H1 (cell line): ENCODE results near the gene CAMSAP3. TPM values are rescaled to one million over a fixed set of nuclear protein-coding genes. Genes with fewer than 3 reads are reported as not detected.

Experiments
- CTCF ChIA-PET: fragments of 300-600 bp; sonication (Branson Sonifier 250); formaldehyde crosslinking; loops from one replicate; lab custom pipeline; 2021; ENCODE audit not compliant: partially characterized antibody; lab: Charles Lee
- POLR2A ChIA-PET: fragments of 300-600 bp; sonication (Branson Sonifier 250); formaldehyde crosslinking; loops from one replicate; lab custom pipeline; 2021; ENCODE audit warnings: inconsistent platforms; ENCODE audit not compliant: partially characterized antibody; lab: Charles Lee
- DNase-seq, 2 experiments: peaks; one replicate each; pipeline versions ENCODE4 v3.0.0 to v3.0.0-alpha.2; 2010 to 2022; ENCODE audit warnings: low spot score in 2 of 2, low read depth in 1 of 2, mixed read lengths in 1 of 2
- FAIRE-seq: peaks from 2 replicates; lab custom pipeline; 2011; peaks lifted over from hg19 to GRCh38; lab: Jason Lieb, UNC
- H2AFZ ChIP-seq: 2 replicates; pipeline ENCODE4 v1.8.1; 2012; ENCODE audit warnings: low read length, inconsistent platforms
- H2AK5ac ChIP-seq: 2 replicates; pipeline ENCODE4 v1.6.1; 2013; ENCODE audit warnings: low read depth, low read length
- H2BK120ac ChIP-seq: replicated peaks from 2 replicates; pipeline ENCODE3; 2013; ENCODE audit warnings: low read depth, low read length, inconsistent platforms
- H2BK12ac ChIP-seq: 2 replicates; pipeline ENCODE4 v1.6.1; 2013; ENCODE audit warnings: low read depth, low read length
- H2BK15ac ChIP-seq: 2 replicates; pipeline ENCODE4 v1.6.1; 2013; ENCODE audit warnings: low read length
- H2BK20ac ChIP-seq: 2 replicates; pipeline ENCODE4 v1.6.1; 2013; ENCODE audit warnings: low read length
- H2BK5ac ChIP-seq: 2 replicates; pipeline ENCODE4 v1.6.1; 2013; ENCODE audit warnings: low read depth, low read length
- H3K14ac ChIP-seq: 2 replicates; pipeline ENCODE4 v1.6.1; 2013; ENCODE audit warnings: inconsistent platforms; ENCODE audit not compliant: insufficient read length
- H3K18ac ChIP-seq: 2 replicates; pipeline ENCODE4 v1.6.1; 2013; ENCODE audit warnings: low read length; ENCODE audit errors: extremely low read depth
- H3K23ac ChIP-seq: 2 replicates; pipeline ENCODE4 v1.6.1; 2013; ENCODE audit warnings: inconsistent platforms; ENCODE audit not compliant: insufficient read length
- H3K23me2 ChIP-seq: 2 replicates; pipeline ENCODE4 v1.6.1; 2013; ENCODE audit warnings: low read depth, low read length
- H3K27ac ChIP-seq: 2 replicates; pipeline ENCODE4 v1.6.1; 2011; ENCODE audit warnings: low read depth, low read length, inconsistent platforms
- H3K27me3 ChIP-seq, 4 experiments: replicated peaks in 1 of 4; 1 replicate in 1 of 4; 2 replicates in 3 of 4; pipeline versions ENCODE4 v1.6.1 to v1.8.1; 2011 to 2013; ENCODE audit warnings: low read length in 3 of 4, mild to moderate bottlenecking in 3 of 4, inconsistent platforms in 2 of 4, mixed read lengths in 2 of 4, moderate library complexity in 1 of 4; ENCODE audit not compliant: control insufficient read depth in 3 of 4, insufficient read depth in 3 of 4; ENCODE audit errors: extremely low read depth in 1 of 4
- H3K36me3 ChIP-seq, 4 experiments: 2 replicates each; pipeline versions ENCODE4 v1.6.1 to v1.8.1; 2011 to 2013; ENCODE audit warnings: mild to moderate bottlenecking in 4 of 4, low read length in 3 of 4, moderate library complexity in 2 of 4, control low read depth in 1 of 4, inconsistent platforms in 1 of 4; ENCODE audit not compliant: insufficient read depth in 4 of 4, control insufficient read depth in 2 of 4
- H3K4ac ChIP-seq: replicated peaks from 2 replicates; pipeline ENCODE3; 2013; ENCODE audit warnings: low read length, low read depth, mixed read lengths, inconsistent platforms; ENCODE audit not compliant: insufficient read length
- H3K4me1 ChIP-seq, 4 experiments: replicated peaks in 1 of 4; 1 replicate in 1 of 4; 2 replicates in 3 of 4; pipeline versions ENCODE4 v1.6.1 to v1.8.1; 2011 to 2013; ENCODE audit warnings: low read length in 3 of 4, inconsistent platforms in 2 of 4, mixed read lengths in 1 of 4; ENCODE audit not compliant: insufficient read depth in 4 of 4, control insufficient read depth in 3 of 4
- H3K4me2 ChIP-seq, 2 experiments: 2 replicates each; pipeline versions ENCODE4 v1.6.1 to v1.8.1; 2011 to 2013; ENCODE audit warnings: low read depth in 2 of 2, low read length in 2 of 2, control low read depth in 1 of 2, inconsistent platforms in 1 of 2, mild to moderate bottlenecking in 1 of 2; ENCODE audit not compliant: insufficient read depth in 1 of 2
- H3K4me3 ChIP-seq, 4 experiments: fragments of 200-600, 300-600 bp in 1 of 4; sonication (generic), shearing (Covaris generic), sonication (Bioruptor Twin) in 1 of 4; 2 replicates each; pipeline versions ENCODE4 v1.5.1 to v1.8.1; 2011 to 2016; ENCODE audit warnings: low read length in 4 of 4, low read depth in 3 of 4, control low read depth in 2 of 4, inconsistent platforms in 2 of 4, mild to moderate bottlenecking in 2 of 4, mixed read lengths in 1 of 4, moderate library complexity in 1 of 4; ENCODE audit not compliant: insufficient read depth in 2 of 4; ENCODE audit errors: extremely low read depth in 1 of 4
- H3K56ac ChIP-seq: replicated peaks from 2 replicates; pipeline ENCODE3; 2013; ENCODE audit warnings: low read depth, mild to moderate bottlenecking, mixed read lengths, low read length, inconsistent platforms; ENCODE audit not compliant: insufficient read length
- H3K79me1 ChIP-seq: 2 replicates; pipeline ENCODE4 v1.6.1; 2013; ENCODE audit warnings: low read depth, low read length, control low read depth
- H3K79me2 ChIP-seq, 2 experiments: 2 replicates each; pipeline versions ENCODE4 v1.6.1 to v1.8.1; 2012 to 2013; ENCODE audit warnings: low read length in 2 of 2, mild to moderate bottlenecking in 2 of 2, inconsistent platforms in 1 of 2; ENCODE audit not compliant: insufficient read depth in 2 of 2, control insufficient read depth in 1 of 2
- H3K9ac ChIP-seq, 4 experiments: replicated peaks in 1 of 4; 1 replicate in 1 of 4; 2 replicates in 3 of 4; pipeline versions ENCODE4 v1.6.1 to v1.8.1; 2011 to 2013; ENCODE audit warnings: low read depth in 3 of 4, low read length in 3 of 4, control low read depth in 2 of 4, mild to moderate bottlenecking in 2 of 4, moderate library complexity in 2 of 4, inconsistent platforms in 1 of 4; ENCODE audit errors: extremely low read depth in 1 of 4
- H3K9me3 ChIP-seq, 2 experiments: 2 replicates each; pipeline versions ENCODE4 v1.6.1 to v1.8.1; 2012 to 2013; ENCODE audit warnings: mild to moderate bottlenecking in 2 of 2, moderate library complexity in 2 of 2, control low read depth in 1 of 2, inconsistent platforms in 1 of 2, low read depth in 1 of 2, low read length in 1 of 2, mixed read lengths in 1 of 2; ENCODE audit not compliant: insufficient read depth in 2 of 2
- H4K20me1 ChIP-seq, 2 experiments: replicated peaks in 1 of 2; 2 replicates each; pipeline versions ENCODE3 to v1.8.1; 2011 to 2013; ENCODE audit warnings: inconsistent platforms in 2 of 2, low read length in 2 of 2, mild to moderate bottlenecking in 1 of 2; ENCODE audit not compliant: insufficient read depth in 2 of 2, control insufficient read depth in 1 of 2
- H4K5ac ChIP-seq: 2 replicates; pipeline ENCODE4 v1.6.1; 2013; ENCODE audit warnings: low read length, low read depth, mixed read lengths, inconsistent platforms; ENCODE audit not compliant: insufficient read length
- H4K8ac ChIP-seq: 2 replicates; pipeline ENCODE4 v1.8.0; 2013; ENCODE audit warnings: mild to moderate bottlenecking, moderate library complexity, low read length, inconsistent platforms; ENCODE audit not compliant: insufficient read depth; ENCODE audit errors: extremely low read depth
- H4K91ac ChIP-seq: replicated peaks from 2 replicates; pipeline ENCODE3; 2013; ENCODE audit warnings: low read length, mixed read lengths, inconsistent platforms; ENCODE audit not compliant: insufficient read length
- BACH1 ChIP-seq: IDR thresholded peaks from 2 replicates; pipeline ENCODE4 v1.6.1; 2012; ENCODE audit warnings: low read length, improper control_type of control experiment
- HDAC2 ChIP-seq, 2 experiments: fragments of 300-600 bp in 1 of 2; sonication (generic) in 1 of 2; IDR thresholded peaks; 2 replicates each; pipeline ENCODE4 v1.6.1; 2011 to 2012; ENCODE audit warnings: low read depth in 2 of 2, low read length in 2 of 2, mild to moderate bottlenecking in 2 of 2, moderate library complexity in 2 of 2, borderline replicate concordance in 1 of 2, inconsistent platforms in 1 of 2
- WGBS, 2 experiments: shearing (Covaris generic) in 1 of 2; methylation state at CpG; one replicate each; pipeline versions ENCODE4 v1.1.6 to v1.1.7; 2013 to 2015; ENCODE audit warnings: low lambda C conversion rate in 2 of 2, mixed read lengths in 2 of 2, inconsistent platforms in 1 of 2, low coverage in 1 of 2, missing lambda C conversion rate in 1 of 2; ENCODE audit not compliant: insufficient replicate concordance in 2 of 2, insufficient coverage in 1 of 2, insufficient read length in 1 of 2; ENCODE audit errors: extremely low coverage in 1 of 2, missing lambda C conversion rate in 1 of 2; 5-methylcytosine and 5-hydroxymethylcytosine counted together
- polyA plus RNA-seq, 7 experiments: library from polyadenylated mRNA; depleted of rRNA in 3 of 7; stranded (reverse) in 5 of 7; unstranded in 2 of 7; fragments of >200 nt in 5 of 7; fragments of 200-250 nt in 2 of 7; gene quantifications; 1 replicate in 5 of 7; 2 replicates in 1 of 7; 4 replicates in 1 of 7; pipeline versions ENCODE4 v1.2.1 to v1.2.3, GENCODE V29; 2011 to 2013; ENCODE audit warnings: missing spikeins in 2 of 7, mixed read lengths in 2 of 7
- total RNA-seq: library from RNA; stranded (reverse); fragmentation: NEBNext Ultra II Directional; extraction: Animal tissue kit (Norgen Biotek cat#: 25700); gene quantifications from 2 replicates; pipeline ENCODE4 v1.2.1, GENCODE V29; 2021

The CAMSAP3 gene
- total and polyA plus RNA-seq, 2 of the 8 experiments (the other 6 are each of a cell fraction or from before 2014, with no cell fraction given), result 11.4 to 30.4 TPM

DNA sequence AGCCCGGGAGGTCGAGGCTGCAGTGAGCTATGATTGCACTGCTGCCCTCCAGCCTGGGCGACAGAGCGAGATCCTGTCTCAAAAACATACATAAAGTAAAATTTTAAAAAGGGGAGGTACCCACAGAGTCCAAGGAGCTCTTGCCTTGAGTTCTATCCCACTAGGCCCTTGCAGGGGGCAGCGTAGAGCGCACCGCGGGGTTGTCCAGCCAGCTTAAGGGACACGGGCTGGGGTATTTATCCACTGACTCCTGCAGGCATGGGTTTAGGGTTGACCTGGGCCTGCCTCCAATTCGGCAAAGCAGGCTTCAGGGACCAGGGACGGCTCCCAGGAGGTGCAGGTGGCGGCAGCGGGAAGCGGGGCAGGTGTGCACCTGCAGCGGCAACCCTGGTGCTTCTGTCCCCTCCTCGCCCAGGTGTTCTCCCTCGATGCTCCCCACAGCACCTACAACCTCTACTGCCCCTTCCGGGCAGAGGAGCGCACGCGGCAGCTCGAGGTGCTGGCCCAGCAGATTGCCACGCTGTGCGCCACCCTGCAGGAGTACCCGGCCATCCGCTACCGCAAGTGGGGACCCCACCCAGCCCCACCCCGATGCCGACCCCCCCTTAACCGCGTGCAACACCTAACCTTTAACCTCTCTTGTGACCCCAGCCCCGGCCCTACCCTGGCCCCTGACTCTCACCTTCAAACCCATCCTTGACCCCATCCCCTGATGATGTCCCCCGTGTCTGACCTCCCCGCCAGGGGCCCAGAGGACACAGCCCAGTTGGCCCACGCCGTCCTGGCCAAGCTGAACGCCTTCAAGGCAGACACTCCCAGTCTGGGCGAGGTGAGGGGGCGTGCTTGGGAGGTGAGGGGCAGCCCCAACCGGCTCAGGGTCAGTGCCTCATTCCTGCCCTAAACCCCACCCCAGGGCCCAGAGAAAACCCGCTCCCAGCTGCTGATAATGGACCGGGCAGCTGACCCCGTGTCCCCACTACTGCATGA is 45.9 kb downstream of the CAMSAP3 start:
- H2AK5ac ChIP-seq, result 0 out of 2 replicates have a peak overlapping the region, but pooled peaks have one; percentile 24
- H3K18ac ChIP-seq, result no peak overlapping the region
- no peaks in the 10 kb centered on the region; the same call in 1 of the 2 replicates for H3K79me1 ChIP-seq
- no peaks in the 10 kb centered on the region; a peak in 1 of 4 replicates for H3K9me3 ChIP-seq
- H4K8ac ChIP-seq, result no peak overlapping the region
- no peak overlapping the region for H4K5ac ChIP-seq
- no peak overlapping the region for H3K4ac ChIP-seq
- no peak overlapping the region for H2BK5ac ChIP-seq
- H3K79me2 ChIP-seq, result peaks cover 0 to 3% of the 10 kb centered on the region in 2 experiments; a peak in 1 of 4 replicates
- peaks cover 0 to 18% of the 10 kb centered on the region in 2 experiments for H4K20me1 ChIP-seq
- H2BK120ac ChIP-seq, result no peak overlapping the region
- no peak overlapping the region for H3K4me2 ChIP-seq
- H3K4me3 ChIP-seq, result no peak overlapping the region
- ChIA-PET POLR2A (interaction anchor here (0.6 to 2.3 kb wide), 9 partner anchors 9 to 187 kb away, joined by 3 to 11 read pairs (median 3); partner anchors contain the start of genes CAMSAP3, PET100, TRAPPC5 and XAB2), CTCF (interaction anchor here (0.6 to 2.1 kb wide), 27 partner anchors 9 to 216 kb away, joined by 3 to 11 read pairs (median 4); partner anchors contain the start of genes PET100, RETN, TRAPPC5 and XAB2)
- no peak overlapping the region for H2AFZ ChIP-seq
- FAIRE-seq (no peak), DNase-seq (peak in 1 of 2 experiments; percentile 63)
- peaks cover 5% of the 10 kb centered on the region; the same call in 1 of the 2 replicates for H3K23me2 ChIP-seq
- no peak overlapping the region for H3K14ac ChIP-seq
- no peak overlapping the region for H4K91ac ChIP-seq
- H3K4me1 ChIP-seq, result peaks cover 0 to 9% (median under 1%) of the 10 kb centered on the region in 4 experiments; a peak in 3 of 7 replicates
- no peak overlapping the region for H2BK12ac ChIP-seq
- no peak overlapping the region for H2BK15ac ChIP-seq
- H3K36me3 ChIP-seq, result peaks cover 0 to 6% (median 0%) of the 10 kb centered on the region in 4 experiments; a peak in 2 of 8 replicates
- no peak overlapping the region for H3K56ac ChIP-seq
- no peak overlapping the region for H3K9ac ChIP-seq
- no peak overlapping the region for H3K23ac ChIP-seq
- no peak overlapping the region for H3K27ac ChIP-seq
- H2BK20ac ChIP-seq, result no peak overlapping the region
- H3K27me3 ChIP-seq, result peaks cover 0 to 2% (median under 1%) of the 10 kb centered on the region in 4 experiments; a peak in 4 of 7 replicates
- whole genome bisulfite sequencing, 2 experiments, result 88% methylated on average over 32 of the region's 43 CpGs; no CpG with 5 or more reads in 1 of the 2 experiments
- TF ChIP-seq BACH1 (no peak), HDAC2 (IDR thresholded peaks at IDR 0.05; ENCODE audit: borderline replicate concordance in 1 of 2, low read depth in 2 of 2, low read length in 2 of 2) (no peak)
